Measurements from ENCODE around the gene SNX25. TPM values are rescaled to one million over a fixed set of nuclear protein-coding genes. Genes with fewer than 3 reads are reported as not detected.
A peak's percentile ranks its signal among the peaks of the same experiment; 100 is the strongest.

Gene SNX25
- total RNA-seq, 2 experiments from 2014 or later, result 16.2 to 16.9 TPM

DNA sequence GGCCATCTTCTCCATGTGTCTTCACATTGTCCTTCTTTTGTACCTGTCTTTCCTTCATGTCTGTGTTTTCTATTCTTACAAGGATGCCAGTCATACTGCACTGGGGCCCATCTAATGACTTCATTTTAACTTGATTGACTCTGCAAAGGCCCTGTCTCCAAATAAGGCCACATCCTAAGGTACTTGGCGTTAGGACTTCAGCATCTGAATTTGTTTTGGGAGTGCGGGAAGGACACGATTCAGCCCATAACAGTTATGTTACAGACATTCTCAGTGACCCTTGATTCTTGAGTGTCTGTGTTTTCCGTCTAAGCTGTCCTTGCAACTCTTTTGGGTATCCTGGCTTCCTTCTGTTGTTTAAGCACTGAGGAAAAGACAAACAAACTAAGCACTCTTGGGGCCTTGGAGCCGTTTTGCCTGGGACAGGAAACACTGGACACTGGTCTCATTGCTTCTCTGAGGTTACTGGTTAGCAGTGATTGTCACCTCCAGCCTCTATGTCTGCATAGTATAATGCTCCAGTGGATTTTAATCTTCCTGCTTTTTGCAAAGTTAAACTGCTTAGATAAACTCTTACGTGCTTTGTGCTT, 80.7 kb downstream of the SNX25 start:
- DNase-seq (no peak), ATAC-seq (no peak)
- Mint-ChIP-seq H3K9me3 (ENCODE audit: low read depth) (no peaks in the 10 kb centered on the region), H3K27ac (no peak overlapping the region), H3K27me3 (no peaks in the 10 kb centered on the region), H3K4me1 (no peaks in the 10 kb centered on the region), H3K4me3 (no peak overlapping the region), H3K36me3 (peaks cover 15% of the 10 kb centered on the region)
- CTCF ChIA-PET, result no interaction called here

DNA sequence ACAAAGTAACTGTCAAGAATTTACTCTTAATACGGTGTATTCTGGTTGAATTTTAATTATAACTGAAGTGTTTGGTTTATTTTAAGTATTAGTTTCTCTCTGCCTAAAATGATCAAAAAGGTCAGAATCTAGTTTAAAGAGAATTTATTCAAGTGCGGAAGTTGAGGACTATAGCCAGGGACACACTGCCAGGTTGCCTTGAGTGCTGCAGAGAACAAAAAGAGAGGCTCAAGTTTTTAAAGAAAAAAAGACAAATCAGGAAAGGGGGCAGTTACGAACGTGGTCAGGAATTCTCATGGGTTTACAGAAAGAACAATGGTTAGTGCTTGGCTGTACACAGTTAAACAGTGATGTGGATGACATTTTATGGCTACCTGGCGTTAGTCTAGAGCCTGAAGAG, 81.3 kb downstream of the SNX25 start:
- Mint-ChIP-seq H3K9me3 (ENCODE audit: low read depth) (no peaks in the 10 kb centered on the region), H3K4me1 (no peaks in the 10 kb centered on the region), H3K36me3 (peaks cover 15% of the 10 kb centered on the region), H3K4me3 (no peak overlapping the region), H3K27ac (no peak overlapping the region), H3K27me3 (no peaks in the 10 kb centered on the region)
- DNase-seq (no peak), ATAC-seq (no peak)
- CTCF ChIA-PET, result no interaction called here

DNA sequence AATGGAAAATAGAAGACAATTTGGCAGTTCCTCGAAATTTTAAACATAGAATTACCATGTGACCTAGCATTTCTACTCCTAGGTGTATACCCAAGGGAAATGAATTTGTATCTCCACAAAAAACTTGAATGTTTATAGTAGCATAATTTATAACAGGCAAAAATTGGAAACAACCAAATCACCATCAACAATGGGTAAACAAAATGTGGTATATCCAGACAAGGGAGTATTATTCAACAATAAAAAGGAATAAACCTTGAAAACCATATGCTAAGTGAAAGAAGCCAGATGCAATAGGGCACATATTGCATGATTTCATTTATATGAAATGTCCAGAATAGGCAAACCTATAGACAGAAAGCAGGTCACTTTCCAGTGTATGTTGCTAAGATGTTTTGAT, 83.8 kb downstream of the SNX25 start:
- CTCF ChIA-PET, result no interaction called here
- Mint-ChIP-seq H3K4me3 (no peak overlapping the region), H3K4me1 (no peaks in the 10 kb centered on the region), H3K36me3 (peaks cover 18% of the 10 kb centered on the region), H3K9me3 (ENCODE audit: low read depth) (no peaks in the 10 kb centered on the region), H3K27ac (no peak overlapping the region), H3K27me3 (no peaks in the 10 kb centered on the region)
- no peak for DNase-seq
- ATAC-seq, result no peak

DNA sequence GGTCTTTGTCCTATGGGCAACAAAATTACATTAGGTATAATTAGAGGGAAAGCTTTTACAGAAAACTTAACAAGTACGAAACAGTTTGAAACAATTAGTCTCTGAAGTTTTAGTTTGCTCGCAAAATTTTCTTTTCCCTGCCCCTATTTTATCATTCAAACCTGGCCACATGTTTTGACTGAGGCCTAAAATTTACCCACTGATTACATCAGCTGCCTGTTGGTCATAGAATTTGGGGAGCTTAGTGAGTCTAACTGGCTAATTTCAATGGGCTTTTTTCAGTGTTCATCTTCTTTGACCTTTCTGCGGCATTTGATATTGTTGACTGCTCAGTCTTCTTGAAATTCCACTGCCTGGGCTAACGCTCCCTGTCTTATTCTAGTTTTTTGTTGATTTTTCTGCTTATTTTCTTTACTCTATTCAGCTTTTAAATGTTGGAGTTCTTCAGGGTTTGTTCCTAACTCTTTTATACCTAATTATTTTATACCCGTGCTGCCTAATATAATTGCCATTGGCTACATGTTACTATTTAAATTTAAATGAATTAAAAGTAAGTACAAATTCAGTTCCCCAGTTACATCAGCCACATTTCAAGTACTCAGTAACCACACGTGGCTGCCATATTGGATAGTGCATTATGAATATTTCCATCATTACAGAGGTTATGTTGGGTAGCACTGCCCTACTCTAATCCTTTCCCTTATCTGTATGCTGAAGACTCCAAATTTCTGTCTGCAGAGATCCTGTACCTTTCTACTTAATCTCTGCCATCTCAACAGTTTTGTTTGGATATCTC, 87.5 kb downstream of the SNX25 start:
- Mint-ChIP-seq H3K4me3 (no peak overlapping the region), H3K27ac (no peak overlapping the region), H3K4me1 (no peaks in the 10 kb centered on the region), H3K27me3 (no peaks in the 10 kb centered on the region), H3K9me3 (ENCODE audit: low read depth) (no peaks in the 10 kb centered on the region), H3K36me3 (peaks cover 19% of the 10 kb centered on the region)
- DNase-seq (no peak), ATAC-seq (no peak)
- CTCF ChIA-PET, result no interaction called here

DNA sequence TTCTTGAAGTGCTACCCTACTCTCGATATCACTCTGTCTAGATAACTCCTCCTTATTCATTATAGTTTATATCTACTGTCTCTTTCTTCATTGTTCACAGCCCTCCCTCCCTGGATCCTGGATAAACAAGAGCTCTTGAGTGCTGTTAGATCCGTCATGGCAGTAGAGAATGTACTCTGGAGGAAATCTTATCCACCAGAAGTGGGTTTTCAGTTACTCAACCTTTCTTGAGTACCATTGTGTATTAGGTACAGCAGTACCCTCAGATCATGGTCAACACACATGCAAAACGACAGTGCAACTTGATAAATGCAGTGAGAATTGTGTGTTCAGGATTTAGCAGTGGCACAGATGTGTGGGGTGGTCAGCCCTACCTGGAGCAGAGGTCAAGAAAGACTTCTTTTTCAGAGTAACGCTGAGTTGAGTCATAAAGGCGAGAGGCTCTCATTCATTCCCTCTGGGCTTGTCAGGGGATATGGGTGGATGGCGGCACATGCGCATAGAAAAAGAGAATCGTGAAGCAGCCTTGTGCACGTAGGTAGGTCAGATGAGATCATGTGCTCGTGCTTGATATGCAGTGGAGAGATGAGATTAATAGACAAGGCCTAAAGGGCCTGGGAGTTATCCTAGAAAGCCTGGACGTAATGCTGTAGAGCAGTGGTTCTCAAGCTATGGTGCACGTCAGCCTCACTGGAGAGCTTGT, 89.5 kb downstream of the SNX25 start:
- ATAC-seq, result no peak
- CTCF ChIA-PET, result no interaction called here
- peaks cover 8% of the 10 kb centered on the region for H3K36me3 Mint-ChIP-seq

DNA sequence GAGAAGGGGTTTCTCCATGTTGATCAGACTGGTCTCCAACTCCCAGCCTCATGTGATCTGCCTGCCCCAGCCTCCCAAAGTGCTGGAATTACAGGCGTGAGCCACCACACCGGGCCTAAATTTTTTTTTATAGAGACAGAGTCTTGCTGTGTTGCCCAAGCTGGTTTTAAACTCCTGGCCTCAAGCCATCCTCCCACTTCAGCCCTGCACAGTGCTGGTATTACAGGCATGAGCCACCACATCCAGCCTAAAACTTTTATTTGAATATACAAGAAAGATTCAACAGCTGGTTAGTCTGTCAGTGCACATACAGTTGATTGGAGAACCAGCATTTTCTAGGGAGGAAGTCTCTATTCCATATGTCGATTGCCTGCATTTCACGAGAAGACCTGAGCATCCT, 95.1 kb downstream of the SNX25 start:
- DNase-seq, result no peak
- H3K27ac Mint-ChIP-seq, result no peak overlapping the region
- peaks cover 3% of the 10 kb centered on the region for H3K36me3 Mint-ChIP-seq
- H3K27me3 Mint-ChIP-seq, result no peaks in the 10 kb centered on the region
- no peak for ATAC-seq
- H3K4me1 Mint-ChIP-seq, result peaks cover 4% of the 10 kb centered on the region
- CTCF ChIA-PET, result no interaction called here
- H3K9me3 Mint-ChIP-seq (ENCODE audit: low read depth), result no peaks in the 10 kb centered on the region
- no peak overlapping the region for H3K4me3 Mint-ChIP-seq

More for the DNA sequence above, 89.5 kb downstream of the SNX25 start:
- Mint-ChIP-seq H3K9me3 (ENCODE audit: low read depth) (no peaks in the 10 kb centered on the region), H3K27me3 (no peaks in the 10 kb centered on the region), H3K4me1 (no peaks in the 10 kb centered on the region), H3K27ac (no peak overlapping the region), H3K4me3 (no peak overlapping the region)
- DNase-seq, result no peak

DNA sequence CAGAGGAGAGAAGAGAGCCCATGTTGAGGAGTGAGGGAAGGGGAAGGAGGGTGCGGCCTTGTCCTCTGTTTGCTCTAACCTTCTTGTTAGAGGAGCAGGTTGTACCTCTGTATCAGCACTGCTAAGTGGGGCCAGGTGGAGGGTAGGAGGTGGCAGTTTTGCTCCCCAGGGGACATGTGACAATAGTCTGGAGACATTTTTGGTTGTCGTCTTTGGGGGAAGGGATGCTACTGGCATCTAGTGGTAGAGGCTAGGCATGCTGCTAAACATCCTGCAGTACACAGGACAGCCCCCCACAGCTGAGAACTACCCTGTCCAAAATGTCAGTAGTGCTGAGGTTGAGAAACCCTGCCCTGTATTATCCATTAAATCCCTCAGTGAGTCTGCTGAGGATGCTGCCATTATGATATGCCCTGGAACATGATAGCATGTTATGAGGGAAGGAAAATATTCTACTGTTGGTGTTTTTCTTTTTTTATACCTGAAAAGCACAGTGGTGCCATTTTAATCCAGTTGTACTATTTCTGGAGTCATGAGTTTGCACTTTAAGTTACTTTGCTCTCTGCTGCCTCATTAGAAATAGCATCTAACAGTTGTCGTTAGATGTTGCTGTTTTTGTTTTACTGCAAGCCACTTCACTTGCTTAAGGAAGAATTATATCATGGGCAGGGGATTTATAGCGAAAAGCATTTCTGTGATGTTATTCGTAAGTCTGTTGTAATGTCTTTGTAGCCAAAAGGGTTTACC, 95.7 kb downstream of the SNX25 start:
- Mint-ChIP-seq H3K36me3 (peaks cover 7% of the 10 kb centered on the region), H3K9me3 (ENCODE audit: low read depth) (no peaks in the 10 kb centered on the region), H3K27me3 (no peaks in the 10 kb centered on the region), H3K4me3 (no peak overlapping the region), H3K27ac (no peak overlapping the region), H3K4me1 (peaks cover 8% of the 10 kb centered on the region)
- ATAC-seq (peak; percentile 69), DNase-seq (peak; percentile 43)
- CTCF ChIA-PET, result no interaction called here

DNA sequence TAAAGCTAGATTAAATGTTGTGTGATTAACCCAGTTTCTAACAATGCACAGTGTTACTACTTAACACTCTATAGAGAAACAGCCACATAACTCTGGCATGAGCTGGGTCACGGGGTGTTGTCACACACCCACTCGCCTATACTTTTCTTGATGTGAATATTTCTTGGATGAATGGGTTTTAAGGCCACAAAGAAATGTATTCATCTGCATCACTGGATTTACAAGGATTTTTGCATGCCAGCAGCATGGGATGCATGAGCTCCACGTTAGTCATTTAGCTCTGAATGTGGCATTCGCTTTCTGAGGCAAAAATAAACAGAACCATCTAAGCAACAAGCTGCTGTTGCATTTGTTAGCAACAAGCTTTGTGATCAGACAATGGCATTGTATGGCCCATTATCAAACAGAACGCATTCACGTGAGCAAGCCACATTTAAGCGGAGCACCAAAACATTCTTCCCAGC, 96.6 kb downstream of the SNX25 start:
- CTCF ChIA-PET, result interaction anchor here (1.0 kb wide), 1 partner anchor 101 kb away, joined by 4 read pairs; no protein-coding TSS in a partner anchor
- DNase-seq (no peak), ATAC-seq (no peak)
- Mint-ChIP-seq H3K4me1 (peaks cover 10% of the 10 kb centered on the region), H3K4me3 (no peak overlapping the region), H3K36me3 (peaks cover 10% of the 10 kb centered on the region), H3K9me3 (ENCODE audit: low read depth) (no peaks in the 10 kb centered on the region), H3K27ac (no peak overlapping the region), H3K27me3 (no peaks in the 10 kb centered on the region)

DNA sequence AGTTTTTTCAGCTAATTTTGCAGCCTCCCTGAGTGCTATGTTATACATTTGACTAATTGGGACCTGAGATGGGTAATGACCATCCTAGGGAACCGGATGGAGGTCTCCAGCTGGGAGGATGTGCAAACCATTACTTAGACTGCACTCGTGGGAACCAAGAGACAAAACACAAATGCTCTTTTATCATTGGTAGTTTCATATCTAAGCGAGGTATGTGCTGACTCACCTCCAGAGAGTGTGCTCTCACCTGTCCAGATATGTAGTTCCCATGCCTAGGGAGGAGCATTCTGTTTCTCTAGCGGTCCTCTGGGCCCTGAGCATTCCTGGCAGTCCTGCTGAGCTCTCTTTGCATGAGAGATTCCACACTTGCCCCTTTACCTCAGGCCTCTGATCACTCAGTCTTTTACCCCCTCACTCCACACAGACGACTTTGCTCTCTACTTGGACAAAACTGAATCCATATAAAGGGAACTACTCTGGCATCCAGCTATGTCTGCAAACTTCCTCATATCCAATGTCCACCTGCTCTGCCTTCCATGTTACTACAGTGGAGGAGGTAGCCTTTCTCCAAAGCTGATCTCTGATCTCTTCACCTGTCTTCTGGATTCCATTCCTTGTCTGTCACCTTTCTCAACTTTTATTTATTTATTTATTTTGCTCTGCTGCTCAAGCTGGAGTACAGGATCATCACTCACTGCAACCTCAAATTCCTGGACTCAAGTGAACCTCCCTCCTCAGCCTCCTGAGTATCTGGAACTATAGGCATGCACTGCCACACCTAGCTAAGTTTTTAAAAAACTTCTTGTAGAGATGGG, 97.9 kb downstream of the SNX25 start:
- no peak for ATAC-seq
- DNase-seq, result no peak
- Mint-ChIP-seq H3K9me3 (ENCODE audit: low read depth) (no peaks in the 10 kb centered on the region), H3K4me1 (peaks cover 15% of the 10 kb centered on the region), H3K4me3 (no peak overlapping the region), H3K27me3 (no peaks in the 10 kb centered on the region), H3K36me3 (peaks cover 19% of the 10 kb centered on the region), H3K27ac (no peak overlapping the region)
- CTCF ChIA-PET, result interaction anchor here (1.0 kb wide), 1 partner anchor 123 kb away, joined by 3 read pairs; no protein-coding TSS in a partner anchor

DNA sequence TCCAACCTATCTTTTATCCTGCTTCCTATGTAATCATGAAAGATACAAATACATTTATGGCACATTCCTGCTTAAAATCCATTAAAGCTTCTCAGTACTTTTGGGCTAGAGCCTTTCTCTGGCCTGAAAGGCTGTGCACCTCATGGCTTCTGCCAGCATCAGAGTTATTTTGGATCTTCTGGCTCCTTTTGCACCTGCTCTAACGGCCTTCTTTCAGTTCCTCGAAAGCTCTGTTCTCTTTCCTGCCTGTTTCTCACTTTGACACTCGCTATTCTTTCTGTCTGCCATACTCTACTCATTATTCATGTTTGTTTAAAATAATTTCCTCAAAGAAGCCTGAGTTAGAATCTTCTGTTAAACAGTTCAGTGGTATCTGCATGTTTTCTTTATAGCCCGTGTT, 100.4 kb downstream of the SNX25 start:
- CTCF ChIA-PET, result interaction anchor here (0.6 to 1.2 kb wide), 2 partner anchors 9 to 24 kb away, joined by 3 read pairs; no protein-coding TSS in a partner anchor

DNA sequence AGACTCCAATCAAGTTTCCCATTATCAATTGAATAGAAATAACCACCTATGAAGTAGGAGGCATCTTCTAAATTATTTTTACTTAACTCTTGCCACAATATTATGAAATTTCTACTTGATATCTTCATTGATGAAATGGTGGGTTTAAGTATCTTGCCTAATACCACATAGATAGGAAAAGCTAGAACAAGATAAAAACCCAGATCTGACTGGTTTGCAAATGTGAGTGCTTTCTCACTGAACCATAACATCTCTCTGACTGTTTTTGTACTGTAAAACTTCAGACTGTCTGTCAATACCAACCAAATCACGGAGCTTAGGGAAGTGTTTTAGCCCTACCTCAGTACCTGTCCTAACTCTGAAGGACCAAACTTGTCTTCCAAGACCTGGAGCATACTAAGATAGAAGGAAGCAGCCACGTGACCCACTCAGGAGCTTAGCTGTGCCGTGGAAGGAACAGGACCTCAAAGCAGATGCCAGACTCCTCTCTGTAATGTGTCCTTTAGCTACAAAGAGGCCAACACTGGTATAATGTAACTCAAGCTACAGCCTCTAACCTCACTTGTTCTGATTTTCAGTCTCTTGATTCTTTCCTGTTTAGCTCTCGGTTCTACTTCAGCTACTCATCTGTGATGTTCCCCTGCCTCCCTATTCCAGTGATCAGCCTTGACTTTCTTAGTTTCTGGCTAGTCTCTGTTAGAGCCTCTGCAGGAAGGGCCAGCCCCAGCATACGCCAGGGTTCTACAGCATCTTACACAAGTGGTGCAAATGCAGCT, 101.9 kb downstream of the SNX25 start:
- Mint-ChIP-seq H3K27me3 (no peaks in the 10 kb centered on the region), H3K27ac (no peak overlapping the region), H3K9me3 (ENCODE audit: low read depth) (no peaks in the 10 kb centered on the region), H3K4me1 (peaks cover 15% of the 10 kb centered on the region), H3K4me3 (no peak overlapping the region), H3K36me3 (peaks cover 33% of the 10 kb centered on the region)
- no peak for DNase-seq
- CTCF ChIA-PET, result no interaction called here
- ATAC-seq, result no peak

More for the DNA sequence above, 100.4 kb downstream of the SNX25 start:
- no peak for ATAC-seq
- no peak overlapping the region for H3K4me3 Mint-ChIP-seq
- no peak overlapping the region for H3K27ac Mint-ChIP-seq
- DNase-seq, result no peak
- H3K36me3 Mint-ChIP-seq, result peaks cover 26% of the 10 kb centered on the region
- no peaks in the 10 kb centered on the region for H3K27me3 Mint-ChIP-seq
- no peaks in the 10 kb centered on the region for H3K9me3 Mint-ChIP-seq (ENCODE audit: low read depth)
- peaks cover 15% of the 10 kb centered on the region for H3K4me1 Mint-ChIP-seq

DNA sequence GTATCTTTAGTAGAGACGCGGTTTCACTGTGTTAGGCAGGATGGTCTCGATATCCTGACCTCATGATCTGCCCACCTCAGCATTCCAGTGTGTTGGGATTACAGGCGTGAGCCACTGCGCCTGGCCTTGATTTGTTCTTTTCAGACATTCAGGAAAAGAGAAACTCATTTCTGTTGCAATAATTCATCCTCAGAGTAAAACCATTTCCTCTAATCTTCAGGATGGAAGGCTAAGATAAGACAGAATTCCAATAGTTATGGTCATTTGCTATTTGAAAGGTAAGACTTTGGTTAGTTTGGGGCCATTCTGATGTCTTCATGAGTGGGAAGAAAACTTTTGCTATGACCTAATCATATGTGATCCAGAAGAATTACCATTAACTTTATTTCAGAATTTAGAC, 103.3 kb downstream of the SNX25 start:
- H3K27ac Mint-ChIP-seq, result no peak overlapping the region
- H3K4me1 Mint-ChIP-seq, result peaks cover 16% of the 10 kb centered on the region
- CTCF ChIA-PET, result no interaction called here
- H3K36me3 Mint-ChIP-seq, result peaks cover 46% of the 10 kb centered on the region
- H3K9me3 Mint-ChIP-seq (ENCODE audit: low read depth), result no peaks in the 10 kb centered on the region
- H3K4me3 Mint-ChIP-seq, result no peak overlapping the region
- no peaks in the 10 kb centered on the region for H3K27me3 Mint-ChIP-seq
- DNase-seq (no peak), ATAC-seq (no peak)

All from activated CD8-positive, alpha-beta memory T cell treated with anti-CD3 and anti-CD28 coated beads, Interleukin-2, amount 10 ng/mL, durations not matched to agents 7 days and 5 days (primary cell).